ENCODE data around the gene KRTAP1-4.
"Not testable (repeated sequence)": the region's sequence is repeated elsewhere in the genome, so short reads cannot be mapped to it uniquely, and the experiment has no call there.

- TF ChIP-seq, protein P1, sequence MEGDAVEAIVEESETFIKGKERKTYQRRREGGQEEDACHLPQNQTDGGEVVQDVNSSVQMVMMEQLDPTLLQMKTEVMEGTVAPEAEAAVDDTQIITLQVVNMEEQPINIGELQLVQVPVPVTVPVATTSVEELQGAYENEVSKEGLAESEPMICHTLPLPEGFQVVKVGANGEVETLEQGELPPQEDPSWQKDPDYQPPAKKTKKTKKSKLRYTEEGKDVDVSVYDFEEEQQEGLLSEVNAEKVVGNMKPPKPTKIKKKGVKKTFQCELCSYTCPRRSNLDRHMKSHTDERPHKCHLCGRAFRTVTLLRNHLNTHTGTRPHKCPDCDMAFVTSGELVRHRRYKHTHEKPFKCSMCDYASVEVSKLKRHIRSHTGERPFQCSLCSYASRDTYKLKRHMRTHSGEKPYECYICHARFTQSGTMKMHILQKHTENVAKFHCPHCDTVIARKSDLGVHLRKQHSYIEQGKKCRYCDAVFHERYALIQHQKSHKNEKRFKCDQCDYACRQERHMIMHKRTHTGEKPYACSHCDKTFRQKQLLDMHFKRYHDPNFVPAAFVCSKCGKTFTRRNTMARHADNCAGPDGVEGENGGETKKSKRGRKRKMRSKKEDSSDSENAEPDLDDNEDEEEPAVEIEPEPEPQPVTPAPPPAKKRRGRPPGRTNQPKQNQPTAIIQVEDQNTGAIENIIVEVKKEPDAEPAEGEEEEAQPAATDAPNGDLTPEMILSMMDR (IDR thresholded peaks at IDR 0.05; ENCODE audit: low read depth, low read length) = not testable (repeated sequence)
- TF ChIP-seq EZH2phosphoT487 (IDR thresholded peaks at IDR 0.05; ENCODE audit: low read depth) = not testable (repeated sequence)
Observed at GRCh38 chr17:41046735-41047465, 16.9 kb upstream of the KRTAP1-4 start, which contains the start of gene KRTAP2-1.
